ENCODE results near the gene DUOX1.
"Not testable (repeated sequence)": the region's sequence is repeated elsewhere in the genome, so short reads cannot be mapped to it uniquely, and the experiment has no call there.

Gene DUOX1

GRCh38 chr15:45129651-45130129 is at the start of gene DUOX1, which contains the start of gene DUOXA1:
Gene DUOX1, plus strand, starts transcription at chr15:45129994. Its CDS starts 1,973 bp downstream, at chr15:45131967.
Gene DUOXA1, minus strand, starts transcription at chr15:45129879. Its CDS starts 6,865 bp downstream, at chr15:45123014.
- DNase-seq, result no peak

- DNase-seq, result peak; percentile 32
Observed at GRCh38 chr15:45080593-45080992, 49.2 kb upstream of the DUOX1 start.

- DNase-seq, result not testable (repeated sequence)
Observed at GRCh38 chr15:45082412-45082811, 47.4 kb upstream of the DUOX1 start.

GRCh38 chr15:45083223-45083622 is 46.6 kb upstream of the DUOX1 start:
- DNase-seq, result no peak

GRCh38 chr15:45084163-45084562 is 45.6 kb upstream of the DUOX1 start:
- no peak for DNase-seq

GRCh38 chr15:45087513-45087912 is 42.3 kb upstream of the DUOX1 start:
- DNase-seq, result no peak

GRCh38 chr15:45088801-45089711 is 40.7 kb upstream of the DUOX1 start:
- DNase-seq, result no peak

- DNase-seq, result no peak
Observed at GRCh38 chr15:45089712-45090373, 40.0 kb upstream of the DUOX1 start.

GRCh38 chr15:45091161-45091560 is 38.6 kb upstream of the DUOX1 start:
- no peak for DNase-seq

GRCh38 chr15:45091576-45091975 is 38.2 kb upstream of the DUOX1 start:
- DNase-seq, result no peak

- no peak for DNase-seq
Observed at GRCh38 chr15:45093013-45093412, 36.8 kb upstream of the DUOX1 start.

GRCh38 chr15:45093622-45094357 is 36.0 kb upstream of the DUOX1 start:
- no peak for DNase-seq

GRCh38 chr15:45094358-45094730 is 35.5 kb upstream of the DUOX1 start:
- DNase-seq, result no peak

- no peak for DNase-seq
Observed at GRCh38 chr15:45095661-45096060, 34.1 kb upstream of the DUOX1 start.

GRCh38 chr15:45097466-45097865 is 32.3 kb upstream of the DUOX1 start:
- DNase-seq, result no peak

GRCh38 chr15:45099549-45100165 is 30.1 kb upstream of the DUOX1 start:
- DNase-seq, result no peak

- DNase-seq, result no peak
Observed at GRCh38 chr15:45100884-45101625, 28.7 kb upstream of the DUOX1 start.

GRCh38 chr15:45101749-45102148 is 28.0 kb upstream of the DUOX1 start:
- DNase-seq, result no peak

GRCh38 chr15:45102226-45102625 is 27.6 kb upstream of the DUOX1 start:
- no peak for DNase-seq

- DNase-seq, result not testable (repeated sequence)
Observed at GRCh38 chr15:45104170-45104569, 25.6 kb upstream of the DUOX1 start.

GRCh38 chr15:45105586-45105985 is 24.2 kb upstream of the DUOX1 start:
- no peak for DNase-seq

Measured in DMS79 (cell line).